Measurements from ENCODE around the gene NHERF2. TPM values are rescaled to one million over a fixed set of nuclear protein-coding genes. Genes with fewer than 3 reads are reported as not detected.

The NHERF2 gene
- total and polyA plus RNA-seq, 5 donors from 2014 or later, result 0.09 to 1.5 (median 0.27) TPM

DNA sequence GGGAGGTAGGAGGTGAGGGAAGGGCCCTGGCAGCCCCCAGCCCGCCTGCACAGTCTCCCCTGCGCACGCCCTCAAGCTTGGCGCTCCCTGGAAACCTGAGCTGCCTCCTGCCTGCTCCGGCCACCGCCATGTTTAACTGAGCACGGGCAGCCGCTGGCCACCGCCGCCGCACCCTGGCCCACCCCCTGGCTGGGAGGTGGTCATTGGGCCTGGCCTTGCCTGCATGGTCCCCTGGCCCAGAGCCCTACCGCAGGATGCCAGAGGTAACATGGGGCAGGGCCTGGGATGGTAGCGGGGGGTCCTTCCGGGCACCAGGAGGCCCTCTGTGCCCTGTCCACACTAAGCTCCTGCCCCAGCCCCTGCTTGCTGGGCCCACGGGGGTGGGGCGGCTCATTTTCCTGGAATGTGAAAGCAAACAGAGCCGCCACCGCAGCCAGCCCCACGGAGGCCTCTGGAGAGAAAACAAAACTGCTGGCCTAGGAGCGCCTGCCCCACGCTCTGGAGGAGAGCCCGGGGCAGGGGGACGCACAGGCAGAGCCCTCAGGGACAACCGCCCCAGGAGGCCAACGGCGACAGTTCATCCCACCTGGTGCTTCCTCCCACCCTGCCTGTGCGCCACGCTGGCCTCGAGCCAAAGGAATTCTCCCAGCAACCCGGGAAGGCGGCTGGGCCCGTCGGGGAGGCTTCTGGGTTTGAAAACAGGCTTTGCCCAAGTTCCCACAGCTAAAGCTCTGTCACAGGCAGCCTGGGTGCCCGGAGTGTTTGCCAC lies 8.9 kb downstream of the NHERF2 start:
- Mint-ChIP-seq H3K4me1 (no peaks in the 10 kb centered on the region), H3K9me3 (no peaks in the 10 kb centered on the region), H3K4me3 (no peak overlapping the region), H3K27me3 (no peaks in the 10 kb centered on the region), H3K36me3 (no peaks in the 10 kb centered on the region), H3K27ac (no peak overlapping the region)
- ATAC-seq (ENCODE audit: low read depth in 2 of 2) (no peak), DNase-seq (no peak)
- H3K4me3 ChIP-seq (ENCODE audit: low read depth, low read length), result no peak overlapping the region
- H3K9me3 ChIP-seq (ENCODE audit: control insufficient read depth in 2 of 2, low read length in 2 of 2), result no peaks in the 10 kb centered on the region
- no peaks in the 10 kb centered on the region for H3K36me3 ChIP-seq (ENCODE audit: control insufficient read depth, insufficient read depth, low read length)
- H3K27ac ChIP-seq (ENCODE audit: insufficient read depth, low read length, poor library complexity, severe bottlenecking), result no peak overlapping the region
- H3K27me3 ChIP-seq (ENCODE audit: control insufficient read depth, insufficient read depth, low read length), result no peaks in the 10 kb centered on the region
- no peaks in the 10 kb centered on the region for H3K4me1 ChIP-seq (ENCODE audit: control insufficient read depth, insufficient read depth, low read length, poor library complexity, severe bottlenecking)

DNA sequence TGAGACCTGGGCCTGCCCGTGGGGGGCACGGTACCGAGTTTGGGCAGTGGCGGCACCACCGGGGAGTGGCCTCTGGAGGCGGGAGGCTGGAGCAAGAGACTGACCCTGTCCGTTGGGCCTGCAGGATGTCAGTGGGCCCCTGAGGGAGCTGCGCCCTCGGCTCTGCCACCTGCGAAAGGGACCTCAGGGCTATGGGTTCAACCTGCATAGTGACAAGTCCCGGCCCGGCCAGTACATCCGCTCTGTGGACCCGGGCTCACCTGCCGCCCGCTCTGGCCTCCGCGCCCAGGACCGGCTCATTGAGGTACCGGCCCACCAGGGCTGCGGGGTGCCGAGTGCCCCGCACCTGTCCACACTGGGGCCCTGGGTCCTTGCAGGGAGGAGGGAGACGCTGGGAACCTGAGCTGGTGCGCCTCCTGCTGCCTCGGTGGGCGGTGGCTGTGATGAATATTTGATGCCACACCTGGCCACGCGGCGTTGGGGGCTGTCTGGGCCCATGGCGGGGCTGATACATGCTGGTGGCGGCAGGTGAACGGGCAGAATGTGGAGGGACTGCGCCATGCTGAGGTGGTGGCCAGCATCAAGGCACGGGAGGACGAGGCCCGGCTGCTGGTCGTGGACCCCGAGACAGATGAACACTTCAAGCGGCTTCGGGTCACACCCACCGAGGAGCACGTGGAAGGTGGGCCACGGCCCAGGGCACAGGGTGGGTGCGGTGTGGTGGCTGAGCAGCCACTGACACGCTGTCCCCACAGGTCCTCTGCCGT lies 9.7 kb downstream of the NHERF2 start:
- Mint-ChIP-seq H3K27me3 (no peaks in the 10 kb centered on the region), H3K4me3 (no peak overlapping the region), H3K9me3 (no peaks in the 10 kb centered on the region), H3K36me3 (no peaks in the 10 kb centered on the region), H3K27ac (peak overlapping the region in 1 of 3 donors; percentile 79), H3K4me1 (no peaks in the 10 kb centered on the region)
- Histone ChIP-seq H3K27me3 (ENCODE audit: control insufficient read depth, insufficient read depth, low read length) (no peaks in the 10 kb centered on the region), H3K4me1 (ENCODE audit: control insufficient read depth, insufficient read depth, low read length, poor library complexity, severe bottlenecking) (no peaks in the 10 kb centered on the region), H3K4me3 (ENCODE audit: low read depth, low read length) (no peak overlapping the region), H3K9me3 (ENCODE audit: control insufficient read depth in 2 of 2, low read length in 2 of 2) (no peaks in the 10 kb centered on the region), H3K36me3 (ENCODE audit: control insufficient read depth, insufficient read depth, low read length) (no peaks in the 10 kb centered on the region), H3K27ac (ENCODE audit: insufficient read depth, low read length, poor library complexity, severe bottlenecking) (no peak overlapping the region)
- ATAC-seq (ENCODE audit: low read depth in 2 of 2) (no peak), DNase-seq (no peak)

DNA sequence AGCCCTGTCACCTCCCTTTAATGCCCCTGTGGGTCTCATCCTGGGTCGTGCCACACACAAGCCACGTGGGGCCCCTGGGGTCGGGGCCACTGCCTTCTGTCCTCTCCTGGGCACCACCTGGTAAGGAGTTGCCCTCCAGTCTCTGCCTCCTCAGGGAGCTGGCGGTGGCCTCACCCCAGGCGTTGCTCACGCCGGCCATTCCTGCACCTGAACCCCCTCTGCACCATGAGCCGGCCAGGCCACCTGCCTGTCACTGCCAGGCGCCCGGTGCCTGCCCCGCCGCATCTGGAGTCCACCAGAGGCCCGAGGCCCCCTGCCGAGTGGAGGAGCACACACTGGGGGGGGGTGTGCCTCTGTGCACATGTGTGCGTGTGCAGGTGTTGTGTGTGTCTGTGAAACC lies 10.4 kb downstream of the NHERF2 start:
- Mint-ChIP-seq H3K4me3 (no peak overlapping the region), H3K4me1 (no peaks in the 10 kb centered on the region), H3K27ac (peak overlapping the region in 1 of 3 donors; percentile 79), H3K9me3 (no peaks in the 10 kb centered on the region), H3K36me3 (no peaks in the 10 kb centered on the region), H3K27me3 (no peaks in the 10 kb centered on the region)
- Histone ChIP-seq H3K4me3 (ENCODE audit: low read depth, low read length) (no peak overlapping the region), H3K4me1 (ENCODE audit: control insufficient read depth, insufficient read depth, low read length, poor library complexity, severe bottlenecking) (no peaks in the 10 kb centered on the region), H3K36me3 (ENCODE audit: control insufficient read depth, insufficient read depth, low read length) (no peaks in the 10 kb centered on the region), H3K27ac (ENCODE audit: insufficient read depth, low read length, poor library complexity, severe bottlenecking) (no peak overlapping the region), H3K9me3 (ENCODE audit: control insufficient read depth in 2 of 2, low read length in 2 of 2) (no peaks in the 10 kb centered on the region), H3K27me3 (ENCODE audit: control insufficient read depth, insufficient read depth, low read length) (no peaks in the 10 kb centered on the region)
- DNase-seq (no peak), ATAC-seq (ENCODE audit: low read depth in 2 of 2) (no peak)

DNA sequence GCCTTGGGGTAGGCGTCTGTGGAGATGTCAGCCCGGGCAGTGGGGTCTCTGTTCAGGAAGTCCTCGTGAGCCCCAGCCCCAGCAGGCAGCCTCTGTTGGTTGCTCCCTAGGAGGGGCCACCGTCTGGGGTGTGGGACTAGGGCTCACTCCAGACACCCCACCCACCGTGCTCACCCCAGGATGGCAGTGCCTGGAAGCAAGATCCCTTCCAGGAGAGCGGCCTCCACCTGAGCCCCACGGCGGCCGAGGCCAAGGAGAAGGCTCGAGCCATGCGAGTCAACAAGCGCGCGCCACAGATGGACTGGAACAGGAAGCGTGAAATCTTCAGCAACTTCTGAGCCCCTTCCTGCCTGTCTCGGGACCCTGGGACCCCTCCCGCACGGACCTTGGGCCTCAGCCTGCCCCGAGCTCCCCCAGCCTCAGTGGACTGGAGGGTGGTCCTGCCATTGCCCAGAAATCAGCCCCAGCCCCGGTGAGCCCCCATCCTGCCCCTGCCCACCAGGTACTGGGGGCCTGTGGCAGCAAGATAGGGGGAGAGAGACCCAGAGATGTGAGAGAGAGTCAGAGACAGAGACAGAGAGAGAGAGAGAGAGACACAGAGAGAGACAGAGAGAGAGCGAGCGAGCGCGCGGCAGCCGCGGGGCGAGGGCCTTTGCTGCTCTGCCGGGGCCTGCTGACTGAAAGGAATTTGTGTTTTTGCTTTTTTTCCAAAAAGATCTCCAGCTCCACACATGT lies 11.1 kb downstream of the NHERF2 start:
- ATAC-seq (ENCODE audit: low read depth in 2 of 2), result no peak
- H3K4me3 ChIP-seq (ENCODE audit: low read depth, low read length), result no peak overlapping the region
- no peaks in the 10 kb centered on the region for H3K27me3 Mint-ChIP-seq
- no peaks in the 10 kb centered on the region for H3K27me3 ChIP-seq (ENCODE audit: control insufficient read depth, insufficient read depth, low read length)
- no peaks in the 10 kb centered on the region for H3K9me3 ChIP-seq (ENCODE audit: control insufficient read depth in 2 of 2, low read length in 2 of 2)
- H3K4me1 Mint-ChIP-seq, result no peaks in the 10 kb centered on the region
- no peaks in the 10 kb centered on the region for H3K36me3 ChIP-seq (ENCODE audit: control insufficient read depth, insufficient read depth, low read length)
- no peak overlapping the region for H3K27ac ChIP-seq (ENCODE audit: insufficient read depth, low read length, poor library complexity, severe bottlenecking)
- no peak overlapping the region for H3K27ac Mint-ChIP-seq
- H3K4me1 ChIP-seq (ENCODE audit: control insufficient read depth, insufficient read depth, low read length, poor library complexity, severe bottlenecking), result no peaks in the 10 kb centered on the region
- H3K9me3 Mint-ChIP-seq, result no peaks in the 10 kb centered on the region
- no peaks in the 10 kb centered on the region for H3K36me3 Mint-ChIP-seq
- DNase-seq, result no peak
- H3K4me3 Mint-ChIP-seq, result no peak overlapping the region

DNA sequence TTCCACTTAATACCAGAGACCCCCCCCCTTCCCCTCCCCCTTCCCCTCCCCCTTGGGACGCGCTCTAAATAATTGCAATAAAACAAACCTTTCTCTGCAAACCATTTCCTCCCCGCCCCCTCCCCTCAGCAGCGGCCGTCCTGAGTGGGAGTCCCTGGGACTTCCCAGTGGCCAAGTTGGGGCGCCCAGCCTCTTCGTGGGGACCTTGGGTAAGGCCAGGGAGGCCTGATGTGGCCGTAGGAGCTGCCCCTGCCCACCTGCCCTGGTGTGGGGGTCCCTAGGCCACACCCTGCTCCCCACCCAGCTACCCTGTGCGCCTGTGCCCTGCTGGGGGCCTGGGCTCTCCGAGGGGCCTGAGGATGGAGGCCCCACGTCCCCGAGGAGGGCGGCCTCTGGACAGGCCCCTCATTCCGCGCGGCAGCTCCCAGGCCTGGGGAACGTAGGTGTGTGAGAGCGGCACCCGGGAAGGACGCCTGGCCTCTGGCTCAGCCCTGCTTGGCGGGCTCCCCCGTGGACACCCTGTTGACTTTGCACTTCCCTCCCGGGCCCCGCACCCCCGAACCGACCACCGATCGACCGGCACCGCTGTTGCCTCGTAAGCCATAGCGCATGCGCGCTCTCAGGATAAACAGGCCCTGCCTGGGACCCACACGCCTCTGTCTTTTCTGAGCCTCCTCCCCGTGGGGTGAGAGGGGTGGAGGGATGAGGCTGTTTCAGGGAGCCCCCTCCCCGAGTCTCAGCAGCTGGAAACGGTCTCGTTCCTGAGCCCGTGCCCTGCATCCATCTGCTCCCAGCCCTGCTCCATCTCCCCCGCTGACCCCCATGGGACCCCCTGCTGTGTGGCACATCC lies 11.9 kb downstream of the NHERF2 start:
- DNase-seq, result no peak
- ATAC-seq (ENCODE audit: low read depth in 2 of 2), result no peak
- no peak overlapping the region for H3K27ac ChIP-seq (ENCODE audit: insufficient read depth, low read length, poor library complexity, severe bottlenecking)
- no peaks in the 10 kb centered on the region for H3K4me1 ChIP-seq (ENCODE audit: control insufficient read depth, insufficient read depth, low read length, poor library complexity, severe bottlenecking)
- Mint-ChIP-seq H3K4me1 (no peaks in the 10 kb centered on the region), H3K9me3 (no peaks in the 10 kb centered on the region), H3K27me3 (no peaks in the 10 kb centered on the region), H3K4me3 (no peak overlapping the region), H3K27ac (no peak overlapping the region), H3K36me3 (no peaks in the 10 kb centered on the region)
- no peaks in the 10 kb centered on the region for H3K9me3 ChIP-seq (ENCODE audit: control insufficient read depth in 2 of 2, low read length in 2 of 2)
- H3K27me3 ChIP-seq (ENCODE audit: control insufficient read depth, insufficient read depth, low read length), result no peaks in the 10 kb centered on the region
- no peaks in the 10 kb centered on the region for H3K36me3 ChIP-seq (ENCODE audit: control insufficient read depth, insufficient read depth, low read length)
- no peak overlapping the region for H3K4me3 ChIP-seq (ENCODE audit: low read depth, low read length)

DNA sequence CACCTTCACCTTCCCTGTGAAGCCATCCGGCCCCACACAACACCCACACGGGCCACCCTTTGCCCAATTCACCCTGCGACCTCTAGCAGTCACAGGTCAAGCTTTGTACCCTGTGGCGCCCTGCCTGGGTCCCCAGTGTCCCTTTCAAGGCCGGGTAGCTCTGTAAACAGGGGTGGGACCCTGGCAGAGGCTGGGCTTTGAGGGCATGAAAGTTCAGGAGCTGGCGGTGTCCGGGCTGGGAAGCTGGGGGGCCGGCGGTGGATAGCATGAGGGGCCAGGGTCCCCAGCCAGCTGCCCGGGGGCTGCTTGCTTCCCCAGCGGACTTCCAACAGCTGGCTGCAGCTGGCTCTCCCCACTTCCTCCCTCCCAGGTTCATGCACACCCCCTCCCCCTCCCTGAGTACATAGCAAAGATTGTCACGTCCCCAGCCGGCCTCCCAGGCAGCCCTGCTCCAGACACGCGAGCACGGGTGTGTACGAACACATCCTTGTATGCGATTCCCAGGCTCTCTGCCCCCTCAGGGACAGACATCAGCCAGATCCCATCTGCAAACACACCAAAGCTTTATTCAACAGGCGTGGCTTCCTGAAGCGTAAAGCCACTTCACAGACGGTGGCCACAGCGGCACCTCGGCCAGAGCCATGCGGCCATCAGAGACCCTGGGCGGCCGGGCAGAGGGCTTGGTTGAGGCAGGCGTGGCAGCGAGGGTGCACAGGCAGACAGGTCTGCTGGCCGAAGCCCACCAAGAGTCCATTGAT lies 12.8 kb downstream of the NHERF2 start:
- no peak for ATAC-seq (ENCODE audit: low read depth in 2 of 2)
- no peak for DNase-seq
- Histone ChIP-seq H3K36me3 (ENCODE audit: control insufficient read depth, insufficient read depth, low read length) (no peaks in the 10 kb centered on the region), H3K27me3 (ENCODE audit: control insufficient read depth, insufficient read depth, low read length) (no peaks in the 10 kb centered on the region), H3K27ac (ENCODE audit: insufficient read depth, low read length, poor library complexity, severe bottlenecking) (no peak overlapping the region), H3K4me3 (ENCODE audit: low read depth, low read length) (no peak overlapping the region), H3K4me1 (ENCODE audit: control insufficient read depth, insufficient read depth, low read length, poor library complexity, severe bottlenecking) (no peaks in the 10 kb centered on the region), H3K9me3 (ENCODE audit: control insufficient read depth in 2 of 2, low read length in 2 of 2) (no peaks in the 10 kb centered on the region)
- no peaks in the 10 kb centered on the region for H3K27me3 Mint-ChIP-seq
- H3K4me3 Mint-ChIP-seq, result no peak overlapping the region
- H3K9me3 Mint-ChIP-seq, result no peaks in the 10 kb centered on the region
- no peaks in the 10 kb centered on the region for H3K4me1 Mint-ChIP-seq
- H3K36me3 Mint-ChIP-seq, result no peaks in the 10 kb centered on the region
- no peak overlapping the region for H3K27ac Mint-ChIP-seq

All from CD4-positive, CD25-positive, alpha-beta regulatory T cell (primary cell).